ENCODE measurements around the gene AMBRA1. TPM values are rescaled to one million over a fixed set of nuclear protein-coding genes. Genes with fewer than 3 reads are reported as not detected.
A peak's percentile ranks its signal among the peaks of the same experiment; 100 is the strongest.

Gene AMBRA1
- total RNA-seq, 3 donors from 2014 or later (not counting 1 experiment from before 2014, with no cell fraction given), result 41.3 to 52.7 (median 46.2) TPM

DNA sequence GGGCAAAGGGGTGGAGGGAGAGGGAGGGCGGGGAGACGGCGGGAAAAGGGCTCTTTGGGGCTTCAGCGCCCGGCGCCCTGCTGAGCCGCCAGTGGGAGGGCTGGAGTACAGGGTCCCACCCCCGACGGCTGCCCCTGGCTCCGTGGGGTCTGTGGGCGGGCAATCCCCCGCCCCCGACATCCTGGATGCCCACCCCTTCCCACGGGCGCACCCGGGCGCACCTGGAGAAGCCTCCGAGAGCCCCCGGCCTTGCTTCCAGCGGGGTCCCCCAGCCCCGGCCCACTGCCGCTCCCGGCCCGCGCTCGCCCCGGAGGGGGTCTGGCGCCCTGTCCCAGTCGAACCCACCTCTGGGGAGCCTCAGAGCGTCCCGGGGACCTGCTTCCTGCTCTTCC, 202.6 kb downstream of the AMBRA1 start:
- Histone ChIP-seq H3K4me1 (ENCODE audit: control insufficient read depth, insufficient read depth, low read length) (peaks cover 44% of the 10 kb centered on the region), H3K4me3 (ENCODE audit: low read length) (no peak overlapping the region), H3K27me3 (ENCODE audit: control insufficient read depth, insufficient read depth, low read length) (peaks cover 38% of the 10 kb centered on the region), H3K9me3 (ENCODE audit: control insufficient read depth, insufficient read depth, low read length) (no peaks in the 10 kb centered on the region), H3K36me3 (ENCODE audit: control insufficient read depth, insufficient read depth, low read length) (no peaks in the 10 kb centered on the region), H3K27ac (ENCODE audit: low read length) (no peak overlapping the region)
- ATAC-seq, result no peak
- Mint-ChIP-seq H3K27ac (no peak overlapping the region), H3K27me3 (ENCODE audit: low read depth in 2 of 2) (peaks cover 30 to 32% of the 10 kb centered on the region in 2 donors), H3K36me3 (no peaks in the 10 kb centered on the region), H3K4me1 (peaks cover 23 to 43% of the 10 kb centered on the region in 2 donors), H3K9me3 (no peaks in the 10 kb centered on the region), H3K4me3 (no peak overlapping the region)
- WGBS (ENCODE audit: insufficient coverage), result 4% methylated on average over 31 of the region's 31 CpGs
- TF ChIP-seq, protein P1, sequence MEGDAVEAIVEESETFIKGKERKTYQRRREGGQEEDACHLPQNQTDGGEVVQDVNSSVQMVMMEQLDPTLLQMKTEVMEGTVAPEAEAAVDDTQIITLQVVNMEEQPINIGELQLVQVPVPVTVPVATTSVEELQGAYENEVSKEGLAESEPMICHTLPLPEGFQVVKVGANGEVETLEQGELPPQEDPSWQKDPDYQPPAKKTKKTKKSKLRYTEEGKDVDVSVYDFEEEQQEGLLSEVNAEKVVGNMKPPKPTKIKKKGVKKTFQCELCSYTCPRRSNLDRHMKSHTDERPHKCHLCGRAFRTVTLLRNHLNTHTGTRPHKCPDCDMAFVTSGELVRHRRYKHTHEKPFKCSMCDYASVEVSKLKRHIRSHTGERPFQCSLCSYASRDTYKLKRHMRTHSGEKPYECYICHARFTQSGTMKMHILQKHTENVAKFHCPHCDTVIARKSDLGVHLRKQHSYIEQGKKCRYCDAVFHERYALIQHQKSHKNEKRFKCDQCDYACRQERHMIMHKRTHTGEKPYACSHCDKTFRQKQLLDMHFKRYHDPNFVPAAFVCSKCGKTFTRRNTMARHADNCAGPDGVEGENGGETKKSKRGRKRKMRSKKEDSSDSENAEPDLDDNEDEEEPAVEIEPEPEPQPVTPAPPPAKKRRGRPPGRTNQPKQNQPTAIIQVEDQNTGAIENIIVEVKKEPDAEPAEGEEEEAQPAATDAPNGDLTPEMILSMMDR (IDR thresholded peaks at IDR 0.05), result no peak
- intact Hi-C loops (cut with micrococcal nuclease), result no loop called here
- DNase-seq, result no peak

DNA sequence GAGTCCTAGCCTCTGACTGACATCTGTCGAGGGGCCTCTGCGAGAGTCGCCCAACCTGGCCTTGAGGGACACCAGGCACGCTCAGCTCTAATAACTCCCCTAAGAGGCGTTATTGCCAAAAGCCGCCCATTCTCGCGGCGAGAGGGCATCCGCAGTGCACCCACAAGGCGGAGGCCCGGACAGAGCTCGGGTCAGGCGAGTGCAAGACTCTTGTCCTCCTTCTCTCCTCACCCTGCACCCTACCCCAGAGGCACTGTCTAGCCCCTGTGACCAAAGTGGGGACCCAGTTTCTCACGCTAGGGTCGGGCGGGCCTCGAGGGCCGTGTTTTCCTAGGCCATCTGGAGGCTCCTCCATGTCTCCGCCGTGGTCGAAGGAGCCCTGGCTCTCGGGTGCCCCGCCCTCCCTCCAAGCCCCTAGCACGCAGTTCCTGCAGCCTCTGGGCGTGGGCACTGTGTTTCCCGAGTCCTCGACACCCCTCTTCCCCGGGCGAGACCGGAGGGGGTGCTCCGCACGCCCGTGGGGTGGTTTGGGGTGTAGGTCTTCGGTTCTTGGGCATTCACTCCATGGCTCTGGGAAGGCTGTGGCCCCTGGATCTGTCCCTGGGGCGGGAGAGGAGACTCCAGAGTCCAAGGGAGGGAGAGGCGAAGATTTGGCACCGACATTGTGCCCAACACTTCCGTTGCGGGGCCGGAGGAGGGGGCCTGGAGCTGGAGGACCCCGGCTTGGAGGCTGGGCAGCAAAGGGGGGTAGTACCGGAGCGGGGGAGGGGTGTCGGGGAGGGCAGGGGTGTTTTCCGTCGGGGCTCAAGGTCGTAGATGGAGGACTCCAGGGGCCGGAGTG, 203.3 kb downstream of the AMBRA1 start:
- H3K36me3 ChIP-seq (ENCODE audit: control insufficient read depth, insufficient read depth, low read length), result no peaks in the 10 kb centered on the region
- TF ChIP-seq, protein P1 (IDR thresholded peaks at IDR 0.05), result no peak
- Mint-ChIP-seq H3K27ac (no peak overlapping the region), H3K4me1 (peaks cover 23 to 46% of the 10 kb centered on the region in 2 donors), H3K27me3 (ENCODE audit: low read depth in 2 of 2) (peaks cover 35 to 37% of the 10 kb centered on the region in 2 donors), H3K9me3 (no peaks in the 10 kb centered on the region), H3K36me3 (no peaks in the 10 kb centered on the region), H3K4me3 (peak overlapping the region; percentile 31)
- WGBS (ENCODE audit: insufficient coverage), result 8% methylated on average over 49 of the region's 49 CpGs
- no peak overlapping the region for H3K27ac ChIP-seq (ENCODE audit: low read length)
- DNase-seq (no peak), ATAC-seq (no peak)
- H3K27me3 ChIP-seq (ENCODE audit: control insufficient read depth, insufficient read depth, low read length), result peaks cover 38% of the 10 kb centered on the region
- peaks cover 44% of the 10 kb centered on the region for H3K4me1 ChIP-seq (ENCODE audit: control insufficient read depth, insufficient read depth, low read length)
- no peaks in the 10 kb centered on the region for H3K9me3 ChIP-seq (ENCODE audit: control insufficient read depth, insufficient read depth, low read length)
- no peak overlapping the region for H3K4me3 ChIP-seq (ENCODE audit: low read length)
- intact Hi-C loops (cut with micrococcal nuclease), result no loop called here

DNA sequence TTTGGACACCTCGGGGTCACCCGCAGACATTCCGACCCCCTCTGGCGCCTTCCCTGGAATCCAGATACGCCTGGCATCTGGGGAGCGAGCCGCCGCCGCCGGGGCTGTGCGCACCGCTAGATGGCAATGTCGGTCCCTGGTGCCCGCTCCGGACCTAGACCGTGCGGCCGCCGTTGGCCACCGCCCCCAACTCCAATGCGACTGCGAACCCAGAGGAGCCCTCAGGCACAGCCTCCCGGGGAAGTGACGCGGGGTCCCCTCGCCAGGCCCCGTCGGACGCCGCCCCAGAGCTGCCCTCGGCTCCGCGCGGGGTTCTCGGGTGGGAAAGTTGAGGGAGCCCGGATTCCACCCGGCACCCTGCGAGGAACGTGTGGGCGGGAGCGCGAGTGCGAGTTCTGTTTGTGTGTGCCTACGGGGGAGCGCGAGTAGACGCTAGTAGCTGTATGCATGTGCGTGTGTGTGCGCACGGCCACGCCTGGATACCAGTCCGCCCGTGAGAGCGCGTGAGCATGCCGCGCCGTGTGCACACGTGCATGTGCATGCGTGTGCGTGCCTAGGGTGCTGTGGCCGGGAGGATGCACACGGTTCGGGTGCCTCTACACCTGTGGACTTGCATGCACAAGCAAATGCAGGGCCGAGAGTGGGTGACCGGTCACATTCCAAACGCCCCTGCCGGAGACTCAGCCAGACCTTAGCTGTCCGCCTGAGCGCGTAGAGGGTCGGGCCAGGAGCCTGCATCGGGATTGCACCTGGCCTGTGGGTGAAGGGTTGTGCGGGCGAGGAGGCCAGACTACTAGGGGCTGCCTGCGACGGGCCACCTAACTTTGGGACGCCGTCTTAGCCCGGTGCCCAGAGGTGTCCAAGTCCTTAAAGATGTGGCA, 204.1 kb downstream of the AMBRA1 start:
- DNase-seq (peak in 1 of 2 donors; percentile 52), ATAC-seq (peak in 2 of 3 donors; percentile 37 to 39)
- H3K4me3 Mint-ChIP-seq, result peak overlapping the region; percentile 50
- peaks cover 37 to 38% of the 10 kb centered on the region in 2 donors for H3K27me3 Mint-ChIP-seq (ENCODE audit: low read depth in 2 of 2)
- peaks cover 44% of the 10 kb centered on the region for H3K4me1 ChIP-seq (ENCODE audit: control insufficient read depth, insufficient read depth, low read length)
- TF ChIP-seq, protein P1 (IDR thresholded peaks at IDR 0.05), result peak; percentile 55
- intact Hi-C loops (cut with micrococcal nuclease), result no loop called here
- H3K9me3 ChIP-seq (ENCODE audit: control insufficient read depth, insufficient read depth, low read length), result no peaks in the 10 kb centered on the region
- no peaks in the 10 kb centered on the region for H3K36me3 ChIP-seq (ENCODE audit: control insufficient read depth, insufficient read depth, low read length)
- H3K27ac ChIP-seq (ENCODE audit: low read length), result no peak overlapping the region
- no peak overlapping the region for H3K27ac Mint-ChIP-seq
- no peaks in the 10 kb centered on the region for H3K36me3 Mint-ChIP-seq
- H3K4me1 Mint-ChIP-seq, result peaks cover 23 to 46% of the 10 kb centered on the region in 2 donors
- WGBS (ENCODE audit: insufficient coverage), result 3% methylated on average over 80 of the region's 80 CpGs
- peaks cover 38% of the 10 kb centered on the region for H3K27me3 ChIP-seq (ENCODE audit: control insufficient read depth, insufficient read depth, low read length)
- no peak overlapping the region for H3K4me3 ChIP-seq (ENCODE audit: low read length)
- no peaks in the 10 kb centered on the region for H3K9me3 Mint-ChIP-seq

Data from natural killer cell (primary cell).